GM12865 (cell line): ENCODE data around the gene MROH8.

Source experiments
- DNase-seq: peaks from one replicate; pipeline ENCODE4 v3.0.0; 2010; ENCODE audit warnings: low read depth
- H3K4me3 ChIP-seq: 2 replicates; pipeline ENCODE4 v1.5.1; 2011; ENCODE audit warnings: mild to moderate bottlenecking, low read depth, low read length, control low read depth
- TF ChIP-seq, protein P1 (sequence below): IDR thresholded peaks from 2 replicates; pipeline ENCODE4 v1.5.1; 2011; ENCODE audit warnings: low read length, control low read depth, low read depth, inconsistent platforms; ENCODE audit not compliant: insufficient read depth; ENCODE audit errors: missing control alignments

The MROH8 gene

DNA sequence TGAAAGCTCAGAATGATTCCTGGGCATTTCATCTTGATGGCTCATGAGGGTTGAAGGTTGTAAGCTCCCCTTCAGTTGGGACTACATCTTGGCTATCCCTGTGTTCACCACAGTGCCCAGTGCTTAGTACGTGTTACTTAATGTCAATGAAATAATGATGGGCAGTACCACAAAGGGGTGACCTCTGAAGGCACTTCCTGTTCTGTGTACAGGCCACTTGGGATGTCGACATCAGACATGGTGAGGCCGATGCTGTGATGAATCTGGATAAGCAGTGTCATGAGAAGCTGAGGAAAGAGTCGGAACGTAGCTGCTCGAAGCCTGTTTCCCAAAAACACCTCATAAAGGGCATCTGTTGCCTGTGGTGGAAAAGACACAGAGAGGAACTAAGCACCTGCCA lies 55.9 kb downstream of the MROH8 start:
- H3K4me3 ChIP-seq: no peak overlapping the region
- DNase-seq: no peak
- TF ChIP-seq, protein P1, sequence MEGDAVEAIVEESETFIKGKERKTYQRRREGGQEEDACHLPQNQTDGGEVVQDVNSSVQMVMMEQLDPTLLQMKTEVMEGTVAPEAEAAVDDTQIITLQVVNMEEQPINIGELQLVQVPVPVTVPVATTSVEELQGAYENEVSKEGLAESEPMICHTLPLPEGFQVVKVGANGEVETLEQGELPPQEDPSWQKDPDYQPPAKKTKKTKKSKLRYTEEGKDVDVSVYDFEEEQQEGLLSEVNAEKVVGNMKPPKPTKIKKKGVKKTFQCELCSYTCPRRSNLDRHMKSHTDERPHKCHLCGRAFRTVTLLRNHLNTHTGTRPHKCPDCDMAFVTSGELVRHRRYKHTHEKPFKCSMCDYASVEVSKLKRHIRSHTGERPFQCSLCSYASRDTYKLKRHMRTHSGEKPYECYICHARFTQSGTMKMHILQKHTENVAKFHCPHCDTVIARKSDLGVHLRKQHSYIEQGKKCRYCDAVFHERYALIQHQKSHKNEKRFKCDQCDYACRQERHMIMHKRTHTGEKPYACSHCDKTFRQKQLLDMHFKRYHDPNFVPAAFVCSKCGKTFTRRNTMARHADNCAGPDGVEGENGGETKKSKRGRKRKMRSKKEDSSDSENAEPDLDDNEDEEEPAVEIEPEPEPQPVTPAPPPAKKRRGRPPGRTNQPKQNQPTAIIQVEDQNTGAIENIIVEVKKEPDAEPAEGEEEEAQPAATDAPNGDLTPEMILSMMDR: no peak

DNA sequence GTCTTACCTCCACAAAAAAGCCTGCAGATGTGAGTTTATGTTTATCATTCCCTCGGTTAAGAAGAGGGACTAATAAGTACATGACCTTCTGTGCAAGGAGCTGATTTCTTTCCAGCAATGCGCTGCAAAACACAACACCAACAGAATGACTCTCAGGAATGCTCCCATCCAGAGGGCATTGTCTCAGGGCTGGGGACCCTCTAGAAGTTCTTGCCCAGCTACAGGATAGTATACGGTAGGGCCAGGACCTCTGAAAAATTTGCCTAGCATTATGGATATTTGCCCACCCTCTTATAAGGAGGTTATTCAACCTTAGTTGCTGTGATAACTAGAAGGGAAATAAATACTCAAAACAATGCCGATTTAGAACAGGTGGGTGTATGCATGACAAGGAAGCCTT lies 58.9 kb downstream of the MROH8 start:
- H3K4me3 ChIP-seq: no peak overlapping the region
- no peak for DNase-seq
- TF ChIP-seq, protein P1: no peak

- TF ChIP-seq, protein P1: no peak
- DNase-seq: no peak
- H3K4me3 ChIP-seq: no peak overlapping the region
Measured at GRCh38 chr20:37119356-37120036, 59.9 kb downstream of the MROH8 start.

DNA sequence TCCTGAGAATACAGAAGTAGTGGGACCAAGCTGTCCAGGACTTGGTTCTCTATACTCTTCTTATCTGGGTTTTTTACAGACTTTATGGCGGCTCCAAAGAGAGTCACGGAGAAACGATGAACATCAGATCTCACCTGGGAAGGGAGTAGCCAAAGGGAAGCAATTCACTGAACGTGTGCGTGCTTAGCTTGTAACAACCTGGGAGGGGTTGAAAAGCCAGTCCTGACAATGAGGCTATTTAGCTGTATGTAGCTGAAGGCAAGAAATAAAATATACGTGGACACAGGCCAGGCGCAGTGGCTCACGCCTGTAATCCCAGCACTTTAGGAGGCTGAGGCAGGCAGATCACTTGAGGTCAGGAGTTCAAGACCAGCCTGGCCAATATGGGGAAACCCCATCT lies 65.3 kb downstream of the MROH8 start:
- TF ChIP-seq, protein P1: no peak
- H3K4me3 ChIP-seq: no peak overlapping the region
- DNase-seq: no peak

DNA sequence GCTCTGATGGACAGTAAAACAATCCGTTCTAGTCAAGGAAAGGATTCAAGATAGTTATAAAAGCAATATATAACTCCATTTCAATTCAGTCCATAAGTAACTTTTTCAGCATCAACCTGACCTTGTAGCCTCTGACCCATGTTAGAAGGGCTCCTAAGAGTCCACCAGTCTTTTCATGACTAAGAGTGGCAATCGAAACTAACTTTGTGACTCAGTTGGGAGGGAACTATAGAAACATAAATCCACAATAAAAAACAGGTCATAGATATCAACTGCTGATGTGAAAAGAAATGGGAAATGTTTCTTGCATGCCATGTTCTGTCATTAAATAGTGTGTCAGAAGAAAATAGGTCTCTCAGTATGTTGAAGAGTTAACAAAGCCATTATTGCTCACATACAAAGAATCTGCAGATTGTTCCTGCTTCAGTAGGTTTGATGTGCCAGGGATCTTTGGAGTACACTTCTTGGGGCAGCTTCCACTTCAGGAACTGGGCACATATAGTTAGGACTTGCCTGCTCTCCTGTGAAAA lies 67.4 kb downstream of the MROH8 start:
- no peak overlapping the region for H3K4me3 ChIP-seq
- DNase-seq: no peak
- TF ChIP-seq, protein P1: no peak

GRCh38 chr20:37108676-37109075 lies 70.7 kb downstream of the MROH8 start:
- DNase-seq: no peak
- H3K4me3 ChIP-seq: no peak overlapping the region
- TF ChIP-seq, protein P1: no peak

GRCh38 chr20:37102571-37102970 lies 76.8 kb downstream of the MROH8 start:
- H3K4me3 ChIP-seq: no peak overlapping the region
- TF ChIP-seq, protein P1: no peak
- no peak for DNase-seq
